ENCODE data around the gene FGFBP1.

FGFBP1 gene

GRCh38 chr4:15914736-15915135 is 23.8 kb downstream of the FGFBP1 start:
- no peak for TF ChIP-seq ZFP3 (CRISPR knock-in tag; IDR thresholded peaks at IDR 0.05)
- TF ChIP-seq TOX (CRISPR knock-in tag; IDR thresholded peaks at IDR 0.05; ENCODE audit: borderline replicate concordance), result no peak
- no peak for TF ChIP-seq OSR1 (CRISPR knock-in tag; IDR thresholded peaks at IDR 0.05)
- no peak for TF ChIP-seq ZNF8 (CRISPR knock-in tag; IDR thresholded peaks at IDR 0.05)
- no peak for TF ChIP-seq ZNF70 (CRISPR knock-in tag; IDR thresholded peaks at IDR 0.05)
- TF ChIP-seq GLIS3 (CRISPR knock-in tag; IDR thresholded peaks at IDR 0.05), result no peak
- no peak for TF ChIP-seq ZFP30 (CRISPR knock-in tag; IDR thresholded peaks at IDR 0.05)
- no peak for TF ChIP-seq BACH2 (CRISPR knock-in tag; IDR thresholded peaks at IDR 0.05; ENCODE audit: borderline replicate concordance)
- no peak for ATAC-seq

GRCh38 chr4:15914291-15914690 is 24.2 kb downstream of the FGFBP1 start:
- ATAC-seq, result no peak

More at GRCh38 chr4:15914291-15914690, 24.2 kb downstream of the FGFBP1 start:
- no peak for TF ChIP-seq TCF4 (CRISPR knock-in tag; IDR thresholded peaks at IDR 0.05; ENCODE audit: borderline replicate concordance)
- no peak for TF ChIP-seq PPARA (CRISPR knock-in tag; IDR thresholded peaks at IDR 0.05; ENCODE audit: borderline replicate concordance)
- TF ChIP-seq CREB5 (CRISPR knock-in tag; IDR thresholded peaks at IDR 0.05; ENCODE audit: low read depth), result no peak
- no peak for TF ChIP-seq CSDC2 (CRISPR knock-in tag; IDR thresholded peaks at IDR 0.05)
- no peak for TF ChIP-seq SNAI2 (CRISPR knock-in tag; IDR thresholded peaks at IDR 0.05)
- no peak for TF ChIP-seq BACH2 (CRISPR knock-in tag; IDR thresholded peaks at IDR 0.05; ENCODE audit: borderline replicate concordance)
- TF ChIP-seq ESRRG (CRISPR knock-in tag; IDR thresholded peaks at IDR 0.05), result no peak
- no peak for TF ChIP-seq ZFP30 (CRISPR knock-in tag; IDR thresholded peaks at IDR 0.05)
- no peak for TF ChIP-seq ZFP3 (CRISPR knock-in tag; IDR thresholded peaks at IDR 0.05)
- no peak for TF ChIP-seq ZNF8 (CRISPR knock-in tag; IDR thresholded peaks at IDR 0.05)
- no peak for TF ChIP-seq PATZ1 (CRISPR knock-in tag; IDR thresholded peaks at IDR 0.05; ENCODE audit: borderline replicate concordance)
- no peak for TF ChIP-seq ARNTL (CRISPR knock-in tag; IDR thresholded peaks at IDR 0.05; ENCODE audit: borderline replicate concordance, low read depth)
- no peak for TF ChIP-seq POU6F1 (CRISPR knock-in tag; IDR thresholded peaks at IDR 0.05; ENCODE audit: borderline replicate concordance, low read depth)
- no peak for TF ChIP-seq GLIS3 (CRISPR knock-in tag; IDR thresholded peaks at IDR 0.05)
- TF ChIP-seq RARB (CRISPR knock-in tag; IDR thresholded peaks at IDR 0.05), result no peak
- TF ChIP-seq ISL1 (CRISPR knock-in tag; IDR thresholded peaks at IDR 0.05), result no peak
- TF ChIP-seq TOX (CRISPR knock-in tag; IDR thresholded peaks at IDR 0.05; ENCODE audit: borderline replicate concordance), result no peak
- TF ChIP-seq TSHZ2 (CRISPR knock-in tag; IDR thresholded peaks at IDR 0.05), result no peak
- TF ChIP-seq OSR1 (CRISPR knock-in tag; IDR thresholded peaks at IDR 0.05), result no peak

Measured in SK-N-SH treated with all-trans-retinoic acid at 6 μM for 48 hours (cell line).